Tibial nerve (tissue), 4 donors: ENCODE results near the gene FBXO47.

Experiments
- EP300 ChIP-seq, 2 donors: sonication (generic); formaldehyde crosslinking; IDR thresholded peaks; one replicate each; pipeline ENCODE4 v1.6.1; 2017; ENCODE audit warnings: antibody characterized with exemption in 2 of 2, mild to moderate bottlenecking in 1 of 2
- POLR2A ChIP-seq, 2 donors: fragments of 450-650 bp; IDR thresholded peaks; one replicate each; pipeline ENCODE4 v1.6.1; 2017; ENCODE audit warnings: antibody characterized with exemption in 2 of 2, mild to moderate bottlenecking in 2 of 2, moderate library complexity in 2 of 2
- TF ChIP-seq, protein P1 (sequence below), 5 experiments: fragments of 200-600 bp in 3 of 5; fragments of 450-650 bp in 2 of 5; sonication (generic) in 3 of 5; IDR thresholded peaks; one replicate each; pipeline ENCODE4 v1.5.1; 2016 to 2019; ENCODE audit warnings: antibody characterized with exemption in 5 of 5, mild to moderate bottlenecking in 3 of 5, moderate library complexity in 2 of 5

DNA sequence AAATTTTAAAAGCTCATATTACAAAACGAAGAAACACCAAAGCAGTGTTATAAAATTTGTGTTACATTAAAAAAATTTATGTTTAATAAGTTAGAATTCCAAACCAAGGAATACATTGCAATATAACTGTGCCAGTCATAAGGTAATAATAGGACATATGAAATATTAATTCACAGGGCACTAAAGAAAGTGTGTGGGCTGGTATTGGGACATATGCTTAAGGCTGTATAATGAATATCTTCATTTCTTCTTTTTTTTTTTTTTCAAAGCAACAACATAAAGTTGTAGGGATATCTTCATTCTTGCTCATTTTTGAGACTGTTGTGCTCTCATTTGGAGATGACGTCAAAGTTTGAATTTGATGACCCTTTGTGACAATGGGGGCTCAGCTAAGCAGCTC, 17.5 kb upstream of the FBXO47 start:
- TF ChIP-seq, protein P1, sequence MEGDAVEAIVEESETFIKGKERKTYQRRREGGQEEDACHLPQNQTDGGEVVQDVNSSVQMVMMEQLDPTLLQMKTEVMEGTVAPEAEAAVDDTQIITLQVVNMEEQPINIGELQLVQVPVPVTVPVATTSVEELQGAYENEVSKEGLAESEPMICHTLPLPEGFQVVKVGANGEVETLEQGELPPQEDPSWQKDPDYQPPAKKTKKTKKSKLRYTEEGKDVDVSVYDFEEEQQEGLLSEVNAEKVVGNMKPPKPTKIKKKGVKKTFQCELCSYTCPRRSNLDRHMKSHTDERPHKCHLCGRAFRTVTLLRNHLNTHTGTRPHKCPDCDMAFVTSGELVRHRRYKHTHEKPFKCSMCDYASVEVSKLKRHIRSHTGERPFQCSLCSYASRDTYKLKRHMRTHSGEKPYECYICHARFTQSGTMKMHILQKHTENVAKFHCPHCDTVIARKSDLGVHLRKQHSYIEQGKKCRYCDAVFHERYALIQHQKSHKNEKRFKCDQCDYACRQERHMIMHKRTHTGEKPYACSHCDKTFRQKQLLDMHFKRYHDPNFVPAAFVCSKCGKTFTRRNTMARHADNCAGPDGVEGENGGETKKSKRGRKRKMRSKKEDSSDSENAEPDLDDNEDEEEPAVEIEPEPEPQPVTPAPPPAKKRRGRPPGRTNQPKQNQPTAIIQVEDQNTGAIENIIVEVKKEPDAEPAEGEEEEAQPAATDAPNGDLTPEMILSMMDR (IDR thresholded peaks at IDR 0.05): no peak
- TF ChIP-seq EP300 (IDR thresholded peaks at IDR 0.05) (no peak), POLR2A (IDR thresholded peaks at IDR 0.05) (no peak)
